HG02642 (cell line): ENCODE measurements around the gene GRIN1.

Experiments used
- ATAC-seq: cut with Tn5 transposase; IDR thresholded peaks from one replicate; pipeline ENCODE4 v1.9.1; 2021; ENCODE audit warnings: mild to moderate bottlenecking; ENCODE audit not compliant: unreplicated experiment, poor library complexity

GRIN1 gene

GRCh38 chr9:137205126-137206069 is 66.4 kb downstream of the GRIN1 start, which contains the start of the genes NDOR1 and TMEM203:
NDOR1 (plus strand) TSS chr9:137205700; CDS start chr9:137205778, 78 bp downstream.
TMEM203 (minus strand) TSS chr9:137205648; CDS start chr9:137205414, 234 bp downstream.
- peak; percentile 52 for ATAC-seq

GRCh38 chr9:137206602-137207001 is 67.6 kb downstream of the GRIN1 start:
- no peak for ATAC-seq

- ATAC-seq: no peak
Observed at GRCh38 chr9:137211532-137211931, 72.6 kb downstream of the GRIN1 start.

GRCh38 chr9:137212520-137212919 is 73.6 kb downstream of the GRIN1 start:
- ATAC-seq: no peak

GRCh38 chr9:137213160-137214060 is 74.5 kb downstream of the GRIN1 start:
- ATAC-seq: no peak

- ATAC-seq: no peak
Observed at GRCh38 chr9:137214620-137215019, 75.7 kb downstream of the GRIN1 start.

GRCh38 chr9:137215196-137215986 is 76.4 kb downstream of the GRIN1 start:
- ATAC-seq: no peak

- no peak for ATAC-seq
Observed at GRCh38 chr9:137216188-137216965, 77.4 kb downstream of the GRIN1 start.

- ATAC-seq: no peak
Observed at GRCh38 chr9:137217276-137218211, 78.6 kb downstream of the GRIN1 start.

- ATAC-seq: no peak
Observed at GRCh38 chr9:137218212-137218753, 79.3 kb downstream of the GRIN1 start.
